PC-3 (cell line): Measurements from ENCODE around the gene TRMU.

ENCODE experiments used
- EZH2phosphoT487 ChIP-seq: fragments of 300-600 bp; sonication (generic); IDR thresholded peaks from 2 replicates; pipeline ENCODE4 v1.6.1; 2018; ENCODE audit warnings: mild to moderate bottlenecking, antibody characterized with exemption, low read length, borderline replicate concordance
- TF ChIP-seq, protein P1 (sequence below): fragments of 300-600 bp; sonication (generic); conservative IDR thresholded peaks from 2 replicates; pipeline ENCODE4 v1.5.1; 2017; ENCODE audit warnings: antibody characterized with exemption, low read depth, mild to moderate bottlenecking, low read length

DNA sequence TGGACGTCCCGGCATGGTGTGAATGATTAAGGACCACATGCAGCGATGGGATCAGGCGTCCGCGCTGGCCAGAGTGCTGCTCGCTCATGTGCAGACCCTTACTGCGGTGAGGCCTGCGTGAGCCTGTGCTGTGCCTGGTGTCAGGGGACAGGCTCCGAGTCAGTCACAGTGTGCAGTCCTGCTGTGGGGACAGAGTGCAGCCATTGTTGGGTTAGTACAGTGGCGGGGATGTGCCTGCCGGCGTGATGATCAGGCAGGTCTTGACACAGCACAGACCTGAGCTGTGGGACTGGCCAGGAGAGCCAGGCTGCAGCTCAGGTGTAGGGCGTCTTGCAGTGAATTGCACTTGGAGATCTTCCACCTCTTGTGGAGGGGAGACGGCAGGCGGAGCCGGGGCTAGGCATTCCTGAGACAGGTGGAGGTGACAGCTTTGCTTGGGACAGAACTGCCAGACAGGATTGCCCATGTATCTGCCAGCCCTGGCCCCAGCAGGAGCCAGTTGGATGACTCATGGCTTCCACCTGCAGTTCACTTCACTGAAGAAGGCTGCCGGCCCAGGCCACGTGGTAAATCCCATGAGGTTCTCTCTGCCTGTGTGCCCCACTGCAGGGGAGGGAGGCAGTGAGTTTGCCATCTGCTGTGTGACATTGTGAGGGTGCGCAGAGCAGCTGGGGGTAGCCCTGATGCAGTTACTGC is 17.3 kb downstream of the TRMU start:
- no peak for TF ChIP-seq EZH2phosphoT487
- TF ChIP-seq, protein P1, sequence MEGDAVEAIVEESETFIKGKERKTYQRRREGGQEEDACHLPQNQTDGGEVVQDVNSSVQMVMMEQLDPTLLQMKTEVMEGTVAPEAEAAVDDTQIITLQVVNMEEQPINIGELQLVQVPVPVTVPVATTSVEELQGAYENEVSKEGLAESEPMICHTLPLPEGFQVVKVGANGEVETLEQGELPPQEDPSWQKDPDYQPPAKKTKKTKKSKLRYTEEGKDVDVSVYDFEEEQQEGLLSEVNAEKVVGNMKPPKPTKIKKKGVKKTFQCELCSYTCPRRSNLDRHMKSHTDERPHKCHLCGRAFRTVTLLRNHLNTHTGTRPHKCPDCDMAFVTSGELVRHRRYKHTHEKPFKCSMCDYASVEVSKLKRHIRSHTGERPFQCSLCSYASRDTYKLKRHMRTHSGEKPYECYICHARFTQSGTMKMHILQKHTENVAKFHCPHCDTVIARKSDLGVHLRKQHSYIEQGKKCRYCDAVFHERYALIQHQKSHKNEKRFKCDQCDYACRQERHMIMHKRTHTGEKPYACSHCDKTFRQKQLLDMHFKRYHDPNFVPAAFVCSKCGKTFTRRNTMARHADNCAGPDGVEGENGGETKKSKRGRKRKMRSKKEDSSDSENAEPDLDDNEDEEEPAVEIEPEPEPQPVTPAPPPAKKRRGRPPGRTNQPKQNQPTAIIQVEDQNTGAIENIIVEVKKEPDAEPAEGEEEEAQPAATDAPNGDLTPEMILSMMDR: no peak
